Measurements from ENCODE around the gene BMS1. TPM values are rescaled to one million over a fixed set of nuclear protein-coding genes. Genes with fewer than 3 reads are reported as not detected.

The BMS1 gene
- total and polyA plus RNA-seq, 2 donors (not counting 3 experiments of a cell fraction or from before 2014, with no cell fraction given) = 2.8 to 23.4 TPM

DNA sequence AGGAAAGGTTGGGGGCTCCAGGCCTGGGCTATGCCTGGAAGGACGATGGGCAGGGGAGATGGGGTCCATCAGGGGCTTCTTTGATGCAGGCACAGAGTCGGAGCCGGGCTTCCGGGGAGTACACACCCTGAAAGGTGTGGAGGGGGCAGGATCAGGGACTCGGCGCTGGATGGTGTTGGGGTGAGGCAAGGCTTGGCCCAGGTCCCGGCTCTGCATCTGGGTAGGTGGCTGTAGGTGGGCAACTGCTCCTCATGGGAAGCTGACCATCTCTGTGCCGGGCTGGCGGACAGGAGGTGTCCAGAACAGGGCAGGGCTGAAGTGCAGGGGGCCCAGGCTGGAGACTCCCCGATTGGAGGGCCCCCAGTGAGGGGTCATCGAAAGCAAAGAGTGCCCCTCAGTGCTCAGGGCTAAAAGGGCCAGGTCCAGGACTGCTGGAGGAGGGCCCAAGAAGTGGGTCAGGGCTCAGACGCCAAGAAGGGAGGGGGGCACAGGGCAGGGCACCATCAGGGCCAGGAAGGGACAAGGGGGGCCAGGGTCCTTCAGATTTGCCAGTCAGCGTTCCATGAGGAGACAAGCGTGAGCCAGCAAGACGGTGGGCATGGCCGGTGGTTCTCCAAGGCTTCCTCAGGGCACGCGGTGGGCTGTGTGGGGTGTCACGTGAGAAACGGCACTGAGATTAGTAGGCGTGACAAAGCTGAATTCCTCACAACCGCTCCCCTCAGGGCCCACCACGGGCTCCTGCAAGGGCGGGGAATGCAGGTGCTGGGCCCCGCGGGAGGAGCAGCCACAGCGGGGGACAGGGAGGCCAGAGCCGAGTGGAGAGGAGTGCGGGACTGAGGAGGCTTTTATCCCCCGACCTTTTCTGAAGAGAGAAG is 97.0 kb downstream of the BMS1 start:
- Histone ChIP-seq H3K9me3 (replicated peaks; ENCODE audit: control insufficient read depth, insufficient read depth, low read length) (no peaks in the 10 kb centered on the region), H3K79me2 (ENCODE audit: control insufficient read depth, insufficient read depth, low read length) (no peaks in the 10 kb centered on the region), H3K4me3 (replicated peaks in 1 of 3; ENCODE audit: insufficient read depth in 1 of 3, low read depth in 1 of 3, low read length in 3 of 3) (no peak overlapping the region), H2AFZ (ENCODE audit: low read depth, low read length) (no peak overlapping the region), H3K27me3 (ENCODE audit: control insufficient read depth in 2 of 2, insufficient read depth in 2 of 2, low read length in 2 of 2) (no peaks in the 10 kb centered on the region), H3K4me1 (ENCODE audit: control insufficient read depth, extremely low read depth, insufficient read depth, low read length) (no peaks in the 10 kb centered on the region), H3K36me3 (ENCODE audit: control insufficient read depth in 2 of 2, extremely low read depth in 1 of 2, insufficient read depth in 2 of 2, low read length in 2 of 2) (no peaks in the 10 kb centered on the region), H3K9me1 (replicated peaks; ENCODE audit: control insufficient read depth, extremely low read depth, insufficient read depth, low read length) (no peaks in the 10 kb centered on the region), H3K27ac (ENCODE audit: insufficient read depth, low read depth, low read length) (no peak overlapping the region), H4K20me1 (replicated peaks; ENCODE audit: control insufficient read depth, extremely low read depth, insufficient read depth, low read length) (no peaks in the 10 kb centered on the region), H3K9ac (replicated peaks; ENCODE audit: extremely low read depth, insufficient read depth, low read length) (no peak overlapping the region), H3K4me2 (ENCODE audit: insufficient read depth, low read length) (no peak overlapping the region)
- DNase-seq (ENCODE audit: low read depth, low spot score) = no peak
- dilution Hi-C loops (cut with MboI; ENCODE audit: extremely low pct_ligation_motif_present, low sequenced_read_pairs) = no loop called here
- CTCF ChIA-PET = no interaction called here
- intact Hi-C loops (cut with micrococcal nuclease) = no loop called here
- BruUV-seq (replicated peaks) = no TSS peak
- no peak for TF ChIP-seq EZH2 (IDR thresholded peaks at IDR 0.05; ENCODE audit: borderline replicate concordance, low read depth, low read length, severe bottlenecking)
- TF ChIP-seq POLR2A (IDR thresholded peaks at IDR 0.05; ENCODE audit: low read depth, low read length) = no peak
- TF ChIP-seq, protein P1, sequence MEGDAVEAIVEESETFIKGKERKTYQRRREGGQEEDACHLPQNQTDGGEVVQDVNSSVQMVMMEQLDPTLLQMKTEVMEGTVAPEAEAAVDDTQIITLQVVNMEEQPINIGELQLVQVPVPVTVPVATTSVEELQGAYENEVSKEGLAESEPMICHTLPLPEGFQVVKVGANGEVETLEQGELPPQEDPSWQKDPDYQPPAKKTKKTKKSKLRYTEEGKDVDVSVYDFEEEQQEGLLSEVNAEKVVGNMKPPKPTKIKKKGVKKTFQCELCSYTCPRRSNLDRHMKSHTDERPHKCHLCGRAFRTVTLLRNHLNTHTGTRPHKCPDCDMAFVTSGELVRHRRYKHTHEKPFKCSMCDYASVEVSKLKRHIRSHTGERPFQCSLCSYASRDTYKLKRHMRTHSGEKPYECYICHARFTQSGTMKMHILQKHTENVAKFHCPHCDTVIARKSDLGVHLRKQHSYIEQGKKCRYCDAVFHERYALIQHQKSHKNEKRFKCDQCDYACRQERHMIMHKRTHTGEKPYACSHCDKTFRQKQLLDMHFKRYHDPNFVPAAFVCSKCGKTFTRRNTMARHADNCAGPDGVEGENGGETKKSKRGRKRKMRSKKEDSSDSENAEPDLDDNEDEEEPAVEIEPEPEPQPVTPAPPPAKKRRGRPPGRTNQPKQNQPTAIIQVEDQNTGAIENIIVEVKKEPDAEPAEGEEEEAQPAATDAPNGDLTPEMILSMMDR (IDR thresholded peaks at IDR 0.05; ENCODE audit: extremely low read depth in 1 of 2, insufficient read depth in 1 of 2, low read depth in 1 of 2, low read length in 2 of 2) = no peak
- TF ChIP-seq JUN (IDR thresholded peaks at IDR 0.05; ENCODE audit: borderline replicate concordance, insufficient read depth, insufficient read length, low read depth) = no peak
- no peak for TF ChIP-seq POLR2AphosphoS5 (IDR thresholded peaks at IDR 0.05; ENCODE audit: insufficient read depth, low read depth, low read length)
- TF ChIP-seq MYC (IDR thresholded peaks at IDR 0.05; ENCODE audit: low read depth, low read length) = no peak
- TF ChIP-seq, protein P2, sequence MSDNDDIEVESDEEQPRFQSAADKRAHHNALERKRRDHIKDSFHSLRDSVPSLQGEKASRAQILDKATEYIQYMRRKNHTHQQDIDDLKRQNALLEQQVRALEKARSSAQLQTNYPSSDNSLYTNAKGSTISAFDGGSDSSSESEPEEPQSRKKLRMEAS (IDR thresholded peaks at IDR 0.05; ENCODE audit: insufficient read depth, insufficient read length) = no peak
- no peak for TF ChIP-seq FOS (IDR thresholded peaks at IDR 0.05; ENCODE audit: borderline replicate concordance, insufficient read depth, low read length)
- no peak for TF ChIP-seq GATA2 (IDR thresholded peaks at IDR 0.05; ENCODE audit: insufficient read depth, insufficient read length, low read depth, low read length)
- FAIRE-seq = no peak
- POLR2A ChIA-PET = no interaction called here
